ENCODE data around the gene CPD. TPM values are rescaled to one million over a fixed set of nuclear protein-coding genes. Genes with fewer than 3 reads are reported as not detected.

Gene CPD
- total and polyA plus RNA-seq, 2 donors (not counting 1 experiment from before 2014, with no cell fraction given) = 88.8 to 220 TPM

- H3K4me2 ChIP-seq (ENCODE audit: extremely low read depth, insufficient read depth, low read length) = no peak overlapping the region
- H3K9ac ChIP-seq (ENCODE audit: insufficient read depth, low read length) = no peak overlapping the region
- no peaks in the 10 kb centered on the region for H4K20me1 ChIP-seq (ENCODE audit: control insufficient read depth, extremely low read depth, insufficient read depth, low read length)
- H2AFZ ChIP-seq (ENCODE audit: low read length) = no peak overlapping the region
- no peaks in the 10 kb centered on the region for H3K36me3 ChIP-seq (ENCODE audit: control insufficient read depth, insufficient read depth, low read length)
- H3K4me1 ChIP-seq (ENCODE audit: control insufficient read depth, extremely low read depth, insufficient read depth, low read length) = no peaks in the 10 kb centered on the region
- H3K27me3 ChIP-seq (ENCODE audit: control insufficient read depth, insufficient read depth, low read length) = no peaks in the 10 kb centered on the region
- no peaks in the 10 kb centered on the region for H3K79me2 ChIP-seq (ENCODE audit: control insufficient read depth, insufficient read depth, low read length)
- TF ChIP-seq EZH2 (IDR thresholded peaks at IDR 0.05; ENCODE audit: low read length, missing control alignments) = no peak
- no peak for DNase-seq (ENCODE audit: low read depth in 2 of 2)
- H3K27ac ChIP-seq (ENCODE audit: insufficient read depth, low read length) = no peak overlapping the region
- no peaks in the 10 kb centered on the region for H3K9me3 ChIP-seq (ENCODE audit: control insufficient read depth, insufficient read depth, low read depth, low read length)
- no peak overlapping the region for H3K4me3 ChIP-seq (replicated peaks in 1 of 4; ENCODE audit: control extremely low read depth in 1 of 4, insufficient read depth in 1 of 4, low read depth in 3 of 4, low read length in 4 of 4)
Observed at GRCh38 chr17:30345527-30346075, 33.1 kb upstream of the CPD start.

- Histone ChIP-seq H4K20me1 (ENCODE audit: control insufficient read depth, extremely low read depth, insufficient read depth, low read length) (no peaks in the 10 kb centered on the region), H3K27ac (ENCODE audit: insufficient read depth, low read length) (no peak overlapping the region), H3K27me3 (ENCODE audit: control insufficient read depth, insufficient read depth, low read length) (no peaks in the 10 kb centered on the region), H3K9ac (ENCODE audit: insufficient read depth, low read length) (no peak overlapping the region), H3K4me1 (ENCODE audit: control insufficient read depth, extremely low read depth, insufficient read depth, low read length) (no peaks in the 10 kb centered on the region), H2AFZ (ENCODE audit: low read length) (no peak overlapping the region), H3K36me3 (ENCODE audit: control insufficient read depth, insufficient read depth, low read length) (no peaks in the 10 kb centered on the region), H3K79me2 (ENCODE audit: control insufficient read depth, insufficient read depth, low read length) (no peaks in the 10 kb centered on the region), H3K4me2 (ENCODE audit: extremely low read depth, insufficient read depth, low read length) (no peak overlapping the region), H3K4me3 (replicated peaks in 1 of 4; ENCODE audit: control extremely low read depth in 1 of 4, insufficient read depth in 1 of 4, low read depth in 3 of 4, low read length in 4 of 4) (no peak overlapping the region), H3K9me3 (ENCODE audit: control insufficient read depth, insufficient read depth, low read depth, low read length) (no peaks in the 10 kb centered on the region)
- no peak for DNase-seq (ENCODE audit: low read depth in 2 of 2)
- TF ChIP-seq, protein P1, sequence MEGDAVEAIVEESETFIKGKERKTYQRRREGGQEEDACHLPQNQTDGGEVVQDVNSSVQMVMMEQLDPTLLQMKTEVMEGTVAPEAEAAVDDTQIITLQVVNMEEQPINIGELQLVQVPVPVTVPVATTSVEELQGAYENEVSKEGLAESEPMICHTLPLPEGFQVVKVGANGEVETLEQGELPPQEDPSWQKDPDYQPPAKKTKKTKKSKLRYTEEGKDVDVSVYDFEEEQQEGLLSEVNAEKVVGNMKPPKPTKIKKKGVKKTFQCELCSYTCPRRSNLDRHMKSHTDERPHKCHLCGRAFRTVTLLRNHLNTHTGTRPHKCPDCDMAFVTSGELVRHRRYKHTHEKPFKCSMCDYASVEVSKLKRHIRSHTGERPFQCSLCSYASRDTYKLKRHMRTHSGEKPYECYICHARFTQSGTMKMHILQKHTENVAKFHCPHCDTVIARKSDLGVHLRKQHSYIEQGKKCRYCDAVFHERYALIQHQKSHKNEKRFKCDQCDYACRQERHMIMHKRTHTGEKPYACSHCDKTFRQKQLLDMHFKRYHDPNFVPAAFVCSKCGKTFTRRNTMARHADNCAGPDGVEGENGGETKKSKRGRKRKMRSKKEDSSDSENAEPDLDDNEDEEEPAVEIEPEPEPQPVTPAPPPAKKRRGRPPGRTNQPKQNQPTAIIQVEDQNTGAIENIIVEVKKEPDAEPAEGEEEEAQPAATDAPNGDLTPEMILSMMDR (conservative IDR thresholded peaks at IDR 0.05 in 1 of 2, IDR thresholded peaks at IDR 0.05 in 1 of 2; ENCODE audit: low read depth in 1 of 2, low read length in 2 of 2) = no peak
- TF ChIP-seq EZH2 (IDR thresholded peaks at IDR 0.05; ENCODE audit: low read length, missing control alignments) = no peak
Observed at GRCh38 chr17:30346221-30346795, 32.4 kb upstream of the CPD start.

DNA sequence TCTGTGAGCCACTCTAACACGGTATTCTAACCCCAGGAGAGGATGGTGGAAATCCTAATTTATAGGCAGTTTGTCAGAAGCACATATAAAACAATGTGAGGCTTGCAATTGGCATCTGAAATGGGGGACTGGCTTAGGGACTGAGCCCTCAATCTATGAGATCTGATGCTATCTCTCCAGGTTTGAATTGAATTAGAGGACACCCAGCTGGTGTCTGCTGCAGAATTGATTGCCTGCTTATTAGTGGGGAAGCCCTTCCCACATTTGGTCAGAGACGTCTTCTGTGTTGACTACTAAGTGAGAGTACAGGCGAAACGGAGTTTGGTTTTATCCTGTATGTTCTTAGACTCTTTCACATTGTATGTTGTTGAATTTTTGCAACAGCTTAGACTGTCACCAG, 31.2 kb upstream of the CPD start:
- no peak for TF ChIP-seq EZH2 (IDR thresholded peaks at IDR 0.05; ENCODE audit: low read length, missing control alignments)
- TF ChIP-seq, protein P1 (conservative IDR thresholded peaks at IDR 0.05 in 1 of 2, IDR thresholded peaks at IDR 0.05 in 1 of 2; ENCODE audit: low read depth in 1 of 2, low read length in 2 of 2) = no peak
- H3K27ac ChIP-seq (ENCODE audit: insufficient read depth, low read length) = no peak overlapping the region
- no peaks in the 10 kb centered on the region for H3K4me1 ChIP-seq (ENCODE audit: control insufficient read depth, extremely low read depth, insufficient read depth, low read length)
- no peak for DNase-seq (ENCODE audit: low read depth in 2 of 2)
- H4K20me1 ChIP-seq (ENCODE audit: control insufficient read depth, extremely low read depth, insufficient read depth, low read length) = no peaks in the 10 kb centered on the region
- H3K27me3 ChIP-seq (ENCODE audit: control insufficient read depth, insufficient read depth, low read length) = no peaks in the 10 kb centered on the region
- no peak overlapping the region for H2AFZ ChIP-seq (ENCODE audit: low read length)
- H3K9ac ChIP-seq (ENCODE audit: insufficient read depth, low read length) = no peak overlapping the region
- H3K4me2 ChIP-seq (ENCODE audit: extremely low read depth, insufficient read depth, low read length) = no peak overlapping the region
- no peaks in the 10 kb centered on the region for H3K79me2 ChIP-seq (ENCODE audit: control insufficient read depth, insufficient read depth, low read length)
- H3K9me3 ChIP-seq (ENCODE audit: control insufficient read depth, insufficient read depth, low read depth, low read length) = no peaks in the 10 kb centered on the region
- no peak overlapping the region for H3K4me3 ChIP-seq (replicated peaks in 1 of 4; ENCODE audit: control extremely low read depth in 1 of 4, insufficient read depth in 1 of 4, low read depth in 3 of 4, low read length in 4 of 4)
- H3K36me3 ChIP-seq (ENCODE audit: control insufficient read depth, insufficient read depth, low read length) = no peaks in the 10 kb centered on the region
